Endothelial cell of umbilical vein (primary cell): ENCODE results near the gene C1orf53.

Experiments
- CTCF ChIP-seq, 2 donors: IDR thresholded peaks; 1 replicate in 1 of 2; 2 replicates in 1 of 2; pipeline ENCODE4 v1.5.1; 2011; ENCODE audit warnings: low read length in 2 of 2, mild to moderate bottlenecking in 2 of 2, moderate library complexity in 2 of 2, control low read depth in 1 of 2, inconsistent platforms in 1 of 2, low read depth in 1 of 2; ENCODE audit not compliant: insufficient read depth in 1 of 2; ENCODE audit errors: extremely low read depth in 1 of 2
- EZH2 ChIP-seq: IDR thresholded peaks from 2 replicates; pipeline ENCODE4 v1.6.1; 2012; ENCODE audit warnings: borderline replicate concordance, low read depth, mild to moderate bottlenecking, moderate library complexity, low read length, inconsistent platforms; ENCODE audit not compliant: severe bottlenecking
- GATA2 ChIP-seq: IDR thresholded peaks from 2 replicates; pipeline ENCODE4 v1.7.0; 2011; ENCODE audit warnings: low read depth, mild to moderate bottlenecking, moderate library complexity, mixed read lengths, low read length; ENCODE audit not compliant: insufficient read length, insufficient read depth
- JUN ChIP-seq: IDR thresholded peaks from 2 replicates; pipeline ENCODE4 v1.6.1; 2011; ENCODE audit warnings: borderline replicate concordance, low read depth; ENCODE audit not compliant: insufficient read length, insufficient read depth
- MAX ChIP-seq: IDR thresholded peaks from 2 replicates; pipeline ENCODE4 v1.6.1; 2011; ENCODE audit not compliant: insufficient read depth, insufficient read length
- MYC ChIP-seq: IDR thresholded peaks from one replicate; pipeline ENCODE4 v1.6.1; 2011; ENCODE audit warnings: mild to moderate bottlenecking, low read depth, low read length
- POLR2A ChIP-seq: IDR thresholded peaks from 2 replicates; pipeline ENCODE4 v1.6.1; 2012; ENCODE audit warnings: low read depth, mild to moderate bottlenecking, control low read depth, low read length
- POLR2AphosphoS5 ChIP-seq: IDR thresholded peaks from 2 replicates; pipeline ENCODE4 v1.6.1; 2012; ENCODE audit warnings: low read depth, mild to moderate bottlenecking, control low read depth, low read length, moderate library complexity; ENCODE audit not compliant: insufficient read depth

GRCh38 chr1:197890936-197891335, 11.5 kb upstream of the C1orf53 start:
- TF ChIP-seq EZH2: no peak
- no peak for TF ChIP-seq POLR2AphosphoS5
- TF ChIP-seq CTCF (IDR thresholded peaks at IDR 0.05; ENCODE audit: extremely low read depth in 1 of 2, insufficient read depth in 1 of 2, low read depth in 1 of 2, low read length in 2 of 2): no peak
- no peak for TF ChIP-seq POLR2A
- TF ChIP-seq GATA2: no peak
- TF ChIP-seq MYC: no peak
- TF ChIP-seq MAX: no peak
- TF ChIP-seq JUN: no peak
